8988T (cell line): Measurements from ENCODE around the gene PLCG1.
"Not testable (repeated sequence)": the region's sequence is repeated elsewhere in the genome, so short reads cannot be mapped to it uniquely, and the experiment has no call there.

Experiments used
- DNase-seq: peaks from one replicate; pipeline ENCODE4 v3.0.0; 2011

Gene PLCG1

GRCh38 chr20:41136680-41137613 is at the start of gene PLCG1:
Gene PLCG1 (plus strand): TSS chr20:41137543. CDS start chr20:41137642, 99 bp downstream.
- peak; percentile 94 for DNase-seq

- no peak for DNase-seq
Observed at GRCh38 chr20:41087777-41088176, 49.6 kb upstream of the PLCG1 start.

- DNase-seq: no peak
Observed at GRCh38 chr20:41089555-41089954, 47.8 kb upstream of the PLCG1 start.

- DNase-seq: no peak
Observed at GRCh38 chr20:41091927-41092326, 45.4 kb upstream of the PLCG1 start.

GRCh38 chr20:41094353-41095055 is 42.8 kb upstream of the PLCG1 start:
- DNase-seq: no peak

- peak; percentile 28 for DNase-seq
Observed at GRCh38 chr20:41095110-41095969, 42.0 kb upstream of the PLCG1 start.

- no peak for DNase-seq
Observed at GRCh38 chr20:41098703-41099250, 38.6 kb upstream of the PLCG1 start.

GRCh38 chr20:41100001-41100480 is 37.3 kb upstream of the PLCG1 start:
- DNase-seq: no peak

- no peak for DNase-seq
Observed at GRCh38 chr20:41101660-41102059, 35.7 kb upstream of the PLCG1 start.

- DNase-seq: no peak
Observed at GRCh38 chr20:41108531-41108930, 28.8 kb upstream of the PLCG1 start.

- no peak for DNase-seq
Observed at GRCh38 chr20:41110012-41110411, 27.3 kb upstream of the PLCG1 start.

- DNase-seq: no peak
Observed at GRCh38 chr20:41110930-41111577, 26.3 kb upstream of the PLCG1 start.

- DNase-seq: no peak
Observed at GRCh38 chr20:41111578-41111951, 25.8 kb upstream of the PLCG1 start.

- DNase-seq: no peak
Observed at GRCh38 chr20:41116282-41116956, 20.9 kb upstream of the PLCG1 start.

- not testable (repeated sequence) for DNase-seq
Observed at GRCh38 chr20:41118159-41118558, 19.2 kb upstream of the PLCG1 start.

GRCh38 chr20:41118632-41119031 is 18.7 kb upstream of the PLCG1 start:
- DNase-seq: no peak

GRCh38 chr20:41119614-41120561 is 17.5 kb upstream of the PLCG1 start:
- no peak for DNase-seq

- DNase-seq: no peak
Observed at GRCh38 chr20:41121399-41121798, 15.9 kb upstream of the PLCG1 start.

- DNase-seq: no peak
Observed at GRCh38 chr20:41123631-41124030, 13.7 kb upstream of the PLCG1 start.

GRCh38 chr20:41124451-41125094 is 12.8 kb upstream of the PLCG1 start:
- no peak for DNase-seq
